HFFc6 (cell line): Measurements from ENCODE around the gene OR51B5. TPM values are rescaled to one million over a fixed set of nuclear protein-coding genes. Genes with fewer than 3 reads are reported as not detected.

Source experiments
- DNase-seq: peaks from one replicate; pipeline ENCODE4 v3.0.0-alpha.2; 2018
- H3K27ac Mint-ChIP-seq: 2 replicates; pipeline ENCODE4 v1.8.0; 2020; ENCODE audit warnings: mild to moderate bottlenecking, mixed read lengths
- H3K27me3 Mint-ChIP-seq: 2 replicates; pipeline ENCODE4 v1.8.0; 2021; ENCODE audit warnings: mild to moderate bottlenecking, moderate library complexity, mixed read lengths; ENCODE audit not compliant: insufficient read depth
- H3K36me3 Mint-ChIP-seq: 2 replicates; pipeline ENCODE4 v1.8.0; 2021; ENCODE audit warnings: low read depth, mixed read lengths
- H3K4me1 Mint-ChIP-seq: 2 replicates; pipeline ENCODE4 v1.8.0; 2020; ENCODE audit warnings: low read depth, mixed read lengths
- H3K4me3 Mint-ChIP-seq: 2 replicates; pipeline ENCODE4 v1.8.0; 2020; ENCODE audit warnings: mild to moderate bottlenecking, moderate library complexity, mixed read lengths
- H3K9me3 Mint-ChIP-seq: 2 replicates; pipeline ENCODE4 v1.8.0; 2020; ENCODE audit warnings: mild to moderate bottlenecking, mixed read lengths
- total RNA-seq, 6 experiments: library from RNA; stranded (reverse); fragmentation: NEBNext Ultra II Directional; extraction: Animal tissue kit (Norgen Biotek cat#: 25700); gene quantifications; 2 replicates in 1 of 6; 3 replicates in 5 of 6; pipeline ENCODE4 v1.2.3, GENCODE V29; 2021
- TF ChIP-seq, protein P1 (sequence below): fragments of 200-600 bp; sonication (generic); IDR thresholded peaks from 2 replicates; pipeline ENCODE4 v1.5.0; 2021; ENCODE audit warnings: antibody characterized with exemption, mild to moderate bottlenecking

OR51B5 gene
- total RNA-seq, 6 experiments from 2014 or later = 0.30 to 0.53 (median 0.42) TPM; not detected in 2

DNA sequence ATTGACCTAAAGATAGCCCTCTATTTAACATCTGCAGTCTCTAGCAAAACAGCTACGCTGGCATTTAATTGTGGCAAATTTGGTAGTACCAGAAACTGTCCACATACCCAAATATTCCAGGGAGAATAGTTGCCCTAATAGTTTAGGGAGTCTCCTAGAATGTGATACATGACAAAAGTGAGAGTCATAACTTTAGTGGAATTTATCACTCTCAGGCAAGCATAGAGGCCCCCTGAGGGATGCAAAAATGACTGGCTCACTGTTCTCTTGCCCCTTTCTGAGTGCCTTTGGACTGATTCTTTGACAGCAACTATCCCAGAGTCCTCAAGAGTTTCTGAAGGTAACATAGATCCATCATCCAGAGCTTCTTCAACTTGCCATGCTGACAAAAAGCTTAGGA is 39.3 kb downstream of the OR51B5 start:
- Mint-ChIP-seq H3K27ac (peak overlapping the region; percentile 42), H3K36me3 (no peaks in the 10 kb centered on the region), H3K4me1 (peaks cover 37% of the 10 kb centered on the region), H3K4me3 (no peak overlapping the region), H3K9me3 (no peaks in the 10 kb centered on the region), H3K27me3 (no peaks in the 10 kb centered on the region)
- TF ChIP-seq, protein P1, sequence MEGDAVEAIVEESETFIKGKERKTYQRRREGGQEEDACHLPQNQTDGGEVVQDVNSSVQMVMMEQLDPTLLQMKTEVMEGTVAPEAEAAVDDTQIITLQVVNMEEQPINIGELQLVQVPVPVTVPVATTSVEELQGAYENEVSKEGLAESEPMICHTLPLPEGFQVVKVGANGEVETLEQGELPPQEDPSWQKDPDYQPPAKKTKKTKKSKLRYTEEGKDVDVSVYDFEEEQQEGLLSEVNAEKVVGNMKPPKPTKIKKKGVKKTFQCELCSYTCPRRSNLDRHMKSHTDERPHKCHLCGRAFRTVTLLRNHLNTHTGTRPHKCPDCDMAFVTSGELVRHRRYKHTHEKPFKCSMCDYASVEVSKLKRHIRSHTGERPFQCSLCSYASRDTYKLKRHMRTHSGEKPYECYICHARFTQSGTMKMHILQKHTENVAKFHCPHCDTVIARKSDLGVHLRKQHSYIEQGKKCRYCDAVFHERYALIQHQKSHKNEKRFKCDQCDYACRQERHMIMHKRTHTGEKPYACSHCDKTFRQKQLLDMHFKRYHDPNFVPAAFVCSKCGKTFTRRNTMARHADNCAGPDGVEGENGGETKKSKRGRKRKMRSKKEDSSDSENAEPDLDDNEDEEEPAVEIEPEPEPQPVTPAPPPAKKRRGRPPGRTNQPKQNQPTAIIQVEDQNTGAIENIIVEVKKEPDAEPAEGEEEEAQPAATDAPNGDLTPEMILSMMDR = no peak
- DNase-seq = no peak

DNA sequence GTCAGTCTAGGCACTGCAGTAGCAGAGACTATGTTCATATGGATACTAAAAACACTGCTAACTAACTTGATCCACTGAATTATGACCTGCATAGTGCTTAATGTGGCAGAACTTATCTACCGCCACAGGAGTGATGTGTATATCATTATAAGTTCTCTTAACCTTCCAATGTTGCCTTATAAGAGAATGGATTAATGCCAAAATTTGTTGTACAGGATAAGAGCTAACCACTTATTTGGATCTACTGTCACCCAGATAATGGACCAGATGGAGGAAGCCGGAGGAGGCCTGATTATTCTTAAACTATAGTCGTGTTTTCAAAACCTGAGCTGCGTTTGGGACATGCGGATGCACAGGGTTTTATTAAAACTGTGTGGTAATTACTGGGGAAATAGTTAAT is 39.7 kb downstream of the OR51B5 start:
- TF ChIP-seq, protein P1 = no peak
- Mint-ChIP-seq H3K27ac (no peak overlapping the region), H3K4me3 (no peak overlapping the region), H3K27me3 (no peaks in the 10 kb centered on the region), H3K36me3 (no peaks in the 10 kb centered on the region), H3K4me1 (peaks cover 37% of the 10 kb centered on the region), H3K9me3 (no peaks in the 10 kb centered on the region)
- no peak for DNase-seq

GRCh38 chr11:5301846-5302245 is 41.5 kb downstream of the OR51B5 start, which contains the start of gene OR51B4:
TSS of gene OR51B4 (minus strand) at chr11:5301946. CDS start at chr11:5301946, 0 bp downstream.
- no peak for DNase-seq
- Mint-ChIP-seq H3K27ac (no peak within 1 kb of the TSS), H3K4me3 (no peak within 1 kb of the TSS), H3K4me1 (peaks cover 39% of the 10 kb centered on the region), H3K9me3 (no peaks in the 10 kb centered on the region), H3K36me3 (no peaks in the 10 kb centered on the region), H3K27me3 (no peaks in the 10 kb centered on the region)
- TF ChIP-seq, protein P1 = no peak

- H3K4me1 Mint-ChIP-seq = peaks cover 39% of the 10 kb centered on the region
- H3K36me3 Mint-ChIP-seq = no peaks in the 10 kb centered on the region
These were observed 43.1 kb downstream of the OR51B5 start for GRCh38 chr11:5300251-5300650.

GRCh38 chr11:5298451-5298850 is 44.9 kb downstream of the OR51B5 start:
- no peak for DNase-seq
- Mint-ChIP-seq H3K27ac (no peak overlapping the region), H3K9me3 (no peaks in the 10 kb centered on the region), H3K4me1 (peaks cover 27% of the 10 kb centered on the region), H3K27me3 (no peaks in the 10 kb centered on the region), H3K36me3 (peaks cover 3% of the 10 kb centered on the region; the same call in 1 of the 2 replicates), H3K4me3 (no peak overlapping the region)
- TF ChIP-seq, protein P1 = no peak

More at GRCh38 chr11:5300251-5300650, 43.1 kb downstream of the OR51B5 start:
- Mint-ChIP-seq H3K27ac (no peak overlapping the region), H3K4me3 (no peak overlapping the region), H3K27me3 (no peaks in the 10 kb centered on the region), H3K9me3 (no peaks in the 10 kb centered on the region)
- no peak for DNase-seq
- TF ChIP-seq, protein P1 = no peak
